ENCODE measurements around the gene AKT2. TPM values are rescaled to one million over a fixed set of nuclear protein-coding genes. Genes with fewer than 3 reads are reported as not detected.

AKT2 gene
- total RNA-seq, 4 donors from 2014 or later = 88.0 to 387 (median 102) TPM

- H3K27ac ChIP-seq = peak overlapping the region; percentile 58 to 77 (median 69)
- intact Hi-C loops (cut with DNase I; ENCODE audit: low total_unique reads) = no loop called here
- DNase-seq = peak in 1 of 2 donors; percentile 6
- ATAC-seq = no peak
- H3K27me3 ChIP-seq = no peaks in the 10 kb centered on the region
- in situ Hi-C loops (cut with MboI; ENCODE audit: low sequenced_read_pairs in 4 of 4) = no loop called here
- no peaks in the 10 kb centered on the region for H3K36me3 ChIP-seq
- TF ChIP-seq POLR2A (IDR thresholded peaks at IDR 0.05) (no peak), CTCF (IDR thresholded peaks at IDR 0.05 in 4 of 5, conservative IDR thresholded peaks at IDR 0.05 in 1 of 5) (no peak)
- peaks cover 54 to 69% of the 10 kb centered on the region in 2 donors for H3K4me1 ChIP-seq
- H3K4me3 ChIP-seq = no peak overlapping the region
- no peaks in the 10 kb centered on the region for H3K9me3 ChIP-seq
Measured at GRCh38 chr19:40274585-40275544, 10.3 kb downstream of the AKT2 start.

DNA sequence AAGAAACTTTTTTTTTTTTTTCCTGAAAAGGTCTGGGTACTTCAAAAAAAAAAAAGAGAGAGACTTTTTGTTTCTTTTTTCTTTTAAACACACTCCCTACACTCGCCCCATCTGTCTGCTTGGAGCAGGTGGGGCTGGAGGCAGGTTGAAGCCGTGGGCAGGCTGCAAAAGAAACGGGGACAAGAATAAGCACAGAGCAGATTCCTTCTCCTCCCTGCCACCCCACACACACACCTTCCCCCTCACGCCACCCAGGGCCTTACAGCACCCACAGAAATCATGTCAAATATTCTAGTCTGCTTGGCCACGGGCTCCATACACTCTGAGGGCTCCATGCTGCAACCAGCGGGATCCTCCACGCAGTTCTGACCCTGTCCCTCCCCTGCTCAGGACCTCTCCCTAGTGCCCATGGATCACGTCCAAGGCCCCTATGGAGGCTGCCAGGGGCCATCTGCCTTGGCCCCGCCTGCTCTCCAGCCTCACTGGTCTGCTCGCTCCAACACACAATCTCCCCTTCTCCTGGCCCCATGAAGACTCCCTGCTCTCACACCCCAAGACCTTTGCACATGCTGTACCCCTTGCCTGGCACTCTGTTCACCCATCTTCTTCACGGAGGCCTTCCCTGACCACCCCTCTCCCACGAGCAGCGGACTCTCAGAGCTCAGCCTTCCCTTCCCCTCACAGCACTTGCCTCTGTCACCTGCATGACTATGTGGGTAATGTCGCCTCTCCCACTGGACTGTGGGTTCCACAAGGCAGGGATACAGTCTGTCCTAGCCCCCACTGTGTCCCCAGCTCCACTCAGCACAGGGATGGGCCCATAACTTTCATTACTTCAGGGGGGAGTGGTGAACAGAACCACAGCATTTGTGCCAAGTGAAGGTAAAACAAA is 11.4 kb downstream of the AKT2 start:
- ATAC-seq = no peak
- H3K27ac ChIP-seq = peak overlapping the region; percentile 58 to 77 (median 69)
- DNase-seq = no peak
- H3K9me3 ChIP-seq = no peaks in the 10 kb centered on the region
- in situ Hi-C loops (cut with MboI; ENCODE audit: low sequenced_read_pairs in 4 of 4) (no loop called here), intact Hi-C loops (cut with DNase I; ENCODE audit: low total_unique reads) (no loop called here)
- H3K27me3 ChIP-seq = no peaks in the 10 kb centered on the region
- no peaks in the 10 kb centered on the region for H3K36me3 ChIP-seq
- peaks cover 46 to 57% of the 10 kb centered on the region in 2 donors for H3K4me1 ChIP-seq
- no peak overlapping the region for H3K4me3 ChIP-seq
- TF ChIP-seq POLR2A (IDR thresholded peaks at IDR 0.05) (no peak), CTCF (IDR thresholded peaks at IDR 0.05 in 4 of 5, conservative IDR thresholded peaks at IDR 0.05 in 1 of 5) (no peak)

DNA sequence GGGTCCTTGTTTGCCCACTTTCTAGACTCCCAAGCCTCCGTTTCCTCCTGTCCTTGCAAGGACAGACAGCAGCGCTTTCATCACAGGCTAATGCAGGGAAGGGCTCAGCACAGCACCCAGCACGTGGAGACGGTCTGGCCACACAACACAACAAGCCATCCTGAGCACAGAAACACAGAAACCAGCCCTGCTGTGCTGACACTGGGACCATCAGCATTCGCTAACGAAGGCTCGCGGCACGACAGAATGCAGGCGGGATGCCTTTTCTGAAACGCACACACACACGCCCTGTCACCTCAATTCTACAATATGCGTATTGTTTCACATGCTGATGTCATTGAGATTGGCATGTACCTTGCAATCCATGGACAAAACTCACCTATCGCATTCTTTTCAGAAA is 12.9 kb downstream of the AKT2 start:
- Histone ChIP-seq H3K4me3 (no peak overlapping the region), H3K27me3 (no peaks in the 10 kb centered on the region), H3K4me1 (peaks cover 48 to 56% of the 10 kb centered on the region in 2 donors), H3K9me3 (no peaks in the 10 kb centered on the region), H3K27ac (peak overlapping the region in 3 of 4 donors; percentile 65 to 77 (median 73)), H3K36me3 (no peaks in the 10 kb centered on the region)
- intact Hi-C loops (cut with DNase I; ENCODE audit: low total_unique reads) = no loop called here
- DNase-seq (no peak), ATAC-seq (no peak)
- TF ChIP-seq CTCF (IDR thresholded peaks at IDR 0.05 in 4 of 5, conservative IDR thresholded peaks at IDR 0.05 in 1 of 5) (no peak), POLR2A (IDR thresholded peaks at IDR 0.05) (no peak)
- in situ Hi-C loops (cut with MboI; ENCODE audit: low sequenced_read_pairs in 4 of 4) = no loop called here

DNA sequence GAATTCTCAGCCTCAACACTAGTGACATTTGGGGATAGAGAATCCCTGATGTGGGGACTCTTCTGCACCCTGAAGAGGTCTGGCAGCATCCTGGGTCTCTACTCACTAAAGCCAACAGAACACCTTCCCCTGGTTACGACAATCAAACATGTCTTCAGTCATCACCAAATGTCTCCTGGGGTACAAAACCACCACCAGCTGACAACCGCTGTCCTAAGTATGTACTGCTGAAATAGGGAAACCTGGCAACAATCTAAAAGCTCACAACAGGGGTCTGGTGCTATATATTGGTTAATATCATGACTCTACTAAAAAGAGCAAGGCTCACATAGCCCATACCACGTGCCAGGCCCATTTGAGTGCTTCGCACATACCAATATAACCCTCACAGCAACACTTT is 13.4 kb downstream of the AKT2 start:
- no peaks in the 10 kb centered on the region for H3K36me3 ChIP-seq
- H3K9me3 ChIP-seq = no peaks in the 10 kb centered on the region
- in situ Hi-C loops (cut with MboI; ENCODE audit: low sequenced_read_pairs in 4 of 4) (no loop called here), intact Hi-C loops (cut with DNase I; ENCODE audit: low total_unique reads) (no loop called here)
- TF ChIP-seq CTCF (IDR thresholded peaks at IDR 0.05 in 4 of 5, conservative IDR thresholded peaks at IDR 0.05 in 1 of 5) = no peak
- TF ChIP-seq POLR2A (IDR thresholded peaks at IDR 0.05) = no peak
- H3K4me3 ChIP-seq = no peak overlapping the region
- ATAC-seq (no peak), DNase-seq (no peak)
- H3K27ac ChIP-seq = peak overlapping the region in 3 of 4 donors; percentile 65 to 77 (median 73)
- no peaks in the 10 kb centered on the region for H3K27me3 ChIP-seq
- H3K4me1 ChIP-seq = peaks cover 54 to 58% of the 10 kb centered on the region in 2 donors

Measured in gastrocnemius medialis (tissue), 4 donors.